Mucosa of stomach (tissue), 1 donor: ENCODE data around the gene UBE2R2.

Experiments
- H3K27me3 ChIP-seq: one replicate; pipeline ENCODE4 v1.7.0; 2013; ENCODE audit warnings: mild to moderate bottlenecking, low read length; ENCODE audit not compliant: control insufficient read depth, insufficient read depth
- H3K36me3 ChIP-seq: one replicate; pipeline ENCODE4 v1.7.0; 2013; ENCODE audit warnings: low read length; ENCODE audit not compliant: control insufficient read depth, insufficient read depth
- H3K4me1 ChIP-seq: one replicate; pipeline ENCODE4 v1.7.0; 2013; ENCODE audit warnings: mild to moderate bottlenecking, low read length; ENCODE audit not compliant: control insufficient read depth, insufficient read depth
- H3K4me3 ChIP-seq: one replicate; pipeline ENCODE4 v1.7.0; 2013; ENCODE audit warnings: low read length
- H3K9ac ChIP-seq: one replicate; pipeline ENCODE4 v1.7.0; 2013; ENCODE audit warnings: mild to moderate bottlenecking, low read length, moderate library complexity
- H3K9me3 ChIP-seq: one replicate; pipeline ENCODE4 v1.7.0; 2013; ENCODE audit warnings: mild to moderate bottlenecking, low read length, moderate library complexity; ENCODE audit not compliant: control insufficient read depth
- donor health status: Pancreatic carcinoma.

The UBE2R2 gene

GRCh38 chr9:33908114-33908513, 91.2 kb downstream of the UBE2R2 start:
- no peaks in the 10 kb centered on the region for H3K4me1 ChIP-seq
- H3K36me3 ChIP-seq = no peaks in the 10 kb centered on the region
- no peaks in the 10 kb centered on the region for H3K9me3 ChIP-seq
- no peaks in the 10 kb centered on the region for H3K27me3 ChIP-seq
- no peak overlapping the region for H3K4me3 ChIP-seq
- H3K9ac ChIP-seq = no peak overlapping the region

- no peak overlapping the region for H3K9ac ChIP-seq
- H3K9me3 ChIP-seq = no peaks in the 10 kb centered on the region
- no peaks in the 10 kb centered on the region for H3K4me1 ChIP-seq
- no peaks in the 10 kb centered on the region for H3K36me3 ChIP-seq
- no peak overlapping the region for H3K4me3 ChIP-seq
- no peaks in the 10 kb centered on the region for H3K27me3 ChIP-seq
Observed at GRCh38 chr9:33908749-33909148, 91.8 kb downstream of the UBE2R2 start.

- Histone ChIP-seq H3K4me1 (peaks cover 8% of the 10 kb centered on the region), H3K27me3 (no peaks in the 10 kb centered on the region), H3K36me3 (peaks cover 3% of the 10 kb centered on the region), H3K9me3 (no peaks in the 10 kb centered on the region), H3K9ac (no peak overlapping the region), H3K4me3 (no peak overlapping the region)
Observed at GRCh38 chr9:33913541-33913940, 96.6 kb downstream of the UBE2R2 start.

- H3K4me1 ChIP-seq = peaks cover 8% of the 10 kb centered on the region
- no peak overlapping the region for H3K4me3 ChIP-seq
- H3K9me3 ChIP-seq = no peaks in the 10 kb centered on the region
- no peak overlapping the region for H3K9ac ChIP-seq
- H3K27me3 ChIP-seq = no peaks in the 10 kb centered on the region
- peaks cover 4% of the 10 kb centered on the region for H3K36me3 ChIP-seq
Observed at GRCh38 chr9:33914887-33915628, 98.1 kb downstream of the UBE2R2 start.

- Histone ChIP-seq H3K9me3 (no peaks in the 10 kb centered on the region), H3K36me3 (peaks cover 4% of the 10 kb centered on the region), H3K4me3 (no peak overlapping the region), H3K4me1 (peaks cover 8% of the 10 kb centered on the region), H3K9ac (no peak overlapping the region), H3K27me3 (no peaks in the 10 kb centered on the region)
Observed at GRCh38 chr9:33917036-33917435, 100.1 kb downstream of the UBE2R2 start.

- H3K36me3 ChIP-seq = peaks cover 14% of the 10 kb centered on the region
Observed at GRCh38 chr9:33919276-33919897, 102.4 kb downstream of the UBE2R2 start.

GRCh38 chr9:33921967-33922895, 105.3 kb downstream of the UBE2R2 start:
- no peak overlapping the region for H3K4me3 ChIP-seq
- H3K36me3 ChIP-seq = peaks cover 19% of the 10 kb centered on the region
- H3K27me3 ChIP-seq = no peaks in the 10 kb centered on the region
- peaks cover 8% of the 10 kb centered on the region for H3K4me1 ChIP-seq
- H3K9me3 ChIP-seq = no peaks in the 10 kb centered on the region
- no peak overlapping the region for H3K9ac ChIP-seq

More at GRCh38 chr9:33919276-33919897, 102.4 kb downstream of the UBE2R2 start:
- H3K9ac ChIP-seq = no peak overlapping the region
- H3K4me1 ChIP-seq = peaks cover 8% of the 10 kb centered on the region
- H3K9me3 ChIP-seq = no peaks in the 10 kb centered on the region
- no peak overlapping the region for H3K4me3 ChIP-seq
- no peaks in the 10 kb centered on the region for H3K27me3 ChIP-seq

- H3K4me1 ChIP-seq = peaks cover 8% of the 10 kb centered on the region
Observed at GRCh38 chr9:33923079-33923478, 106.1 kb downstream of the UBE2R2 start.

GRCh38 chr9:33923998-33924701, 107.2 kb downstream of the UBE2R2 start:
- Histone ChIP-seq H3K9ac (no peak overlapping the region), H3K4me3 (no peak overlapping the region), H3K27me3 (no peaks in the 10 kb centered on the region), H3K4me1 (peaks cover 8% of the 10 kb centered on the region), H3K36me3 (peaks cover 24% of the 10 kb centered on the region), H3K9me3 (no peaks in the 10 kb centered on the region)

More at GRCh38 chr9:33923079-33923478, 106.1 kb downstream of the UBE2R2 start:
- Histone ChIP-seq H3K9me3 (no peaks in the 10 kb centered on the region), H3K4me3 (no peak overlapping the region), H3K27me3 (no peaks in the 10 kb centered on the region), H3K9ac (no peak overlapping the region), H3K36me3 (peaks cover 27% of the 10 kb centered on the region)

- Histone ChIP-seq H3K27me3 (no peaks in the 10 kb centered on the region), H3K36me3 (peaks cover 24% of the 10 kb centered on the region), H3K9me3 (no peaks in the 10 kb centered on the region), H3K4me3 (no peak overlapping the region), H3K4me1 (peaks cover 8% of the 10 kb centered on the region), H3K9ac (peak overlapping the region; percentile 41)
Observed at GRCh38 chr9:33924978-33925797, 108.2 kb downstream of the UBE2R2 start.
